ENCODE data around the gene ATP5F1D. TPM values are rescaled to one million over a fixed set of nuclear protein-coding genes. Genes with fewer than 3 reads are reported as not detected.

The ATP5F1D gene
- polyA plus RNA-seq, 4 donors = 126 to 823 (median 492) TPM

- peaks cover 0 to 21% (median 0%) of the 10 kb centered on the region in 3 donors for H3K36me3 ChIP-seq (ENCODE audit: control insufficient read depth in 3 of 3, insufficient read depth in 2 of 3, low read depth in 1 of 3, low read length in 3 of 3)
- peaks cover 5 to 23% (median 6%) of the 10 kb centered on the region in 3 donors for H3K27me3 ChIP-seq (ENCODE audit: control insufficient read depth in 3 of 3, insufficient read depth in 3 of 3, low read length in 3 of 3)
- H3K9me3 ChIP-seq (ENCODE audit: control insufficient read depth in 2 of 2, insufficient read depth in 1 of 2, low read depth in 1 of 2, low read length in 1 of 2) = no peaks in the 10 kb centered on the region
- H3K27ac ChIP-seq (ENCODE audit: low read depth in 1 of 3, low read length in 2 of 3) = peak overlapping the region in 1 of 3 donors; percentile 34
- peaks cover 3 to 39% (median 3%) of the 10 kb centered on the region in 3 donors for H3K4me1 ChIP-seq (ENCODE audit: control insufficient read depth in 3 of 3, insufficient read depth in 2 of 3, low read depth in 1 of 3, low read length in 2 of 3)
- FAIRE-seq = no peak
- WGBS, 3 donors = 36 to 56% (median 43%) methylated on average over 32 to 34 of the region's 34 CpGs
- peak overlapping the region in 2 of 3 donors; percentile 36 to 60 for H3K4me3 ChIP-seq (ENCODE audit: low read depth in 1 of 3, low read length in 3 of 3)
- no peak for DNase-seq
Observed at GRCh38 chr19:1238369-1239303, 2.9 kb upstream of the ATP5F1D start.

GRCh38 chr19:1239420-1239795, 2.1 kb upstream of the ATP5F1D start:
- Histone ChIP-seq H3K27ac (ENCODE audit: low read depth in 1 of 3, low read length in 2 of 3) (peak overlapping the region in 2 of 3 donors; percentile 57 to 78), H3K4me1 (ENCODE audit: control insufficient read depth in 3 of 3, insufficient read depth in 2 of 3, low read depth in 1 of 3, low read length in 2 of 3) (peaks cover 3 to 47% (median 3%) of the 10 kb centered on the region in 3 donors)
- 55 to 75% (median 68%) methylated on average over 11 of the region's 11 CpGs for WGBS, 3 donors

GRCh38 chr19:1239796-1240737, 1.5 kb upstream of the ATP5F1D start:
- Histone ChIP-seq H3K4me1 (ENCODE audit: control insufficient read depth in 3 of 3, insufficient read depth in 2 of 3, low read depth in 1 of 3, low read length in 2 of 3) (peaks cover 3 to 54% (median 3%) of the 10 kb centered on the region in 3 donors), H3K9me3 (ENCODE audit: control insufficient read depth in 2 of 2, insufficient read depth in 1 of 2, low read depth in 1 of 2, low read length in 1 of 2) (no peaks in the 10 kb centered on the region), H3K27me3 (ENCODE audit: control insufficient read depth in 3 of 3, insufficient read depth in 3 of 3, low read length in 3 of 3) (peaks cover 5 to 23% (median 6%) of the 10 kb centered on the region in 3 donors), H3K36me3 (ENCODE audit: control insufficient read depth in 3 of 3, insufficient read depth in 2 of 3, low read depth in 1 of 3, low read length in 3 of 3) (peaks cover 0 to 27% (median 0%) of the 10 kb centered on the region in 3 donors), H3K27ac (ENCODE audit: low read depth in 1 of 3, low read length in 2 of 3) (peak overlapping the region in 2 of 3 donors; percentile 57 to 78), H3K4me3 (ENCODE audit: low read depth in 1 of 3, low read length in 3 of 3) (peak overlapping the region in 2 of 3 donors; percentile 18 to 39)
- WGBS, 3 donors = 7 to 11% (median 10%) methylated on average over 46 to 84 of the region's 84 CpGs
- FAIRE-seq (no peak), DNase-seq (peak; percentile 73 to 94)

More at GRCh38 chr19:1239420-1239795, 2.1 kb upstream of the ATP5F1D start:
- H3K27me3 ChIP-seq (ENCODE audit: control insufficient read depth in 3 of 3, insufficient read depth in 3 of 3, low read length in 3 of 3) = peaks cover 5 to 23% (median 6%) of the 10 kb centered on the region in 3 donors
- H3K36me3 ChIP-seq (ENCODE audit: control insufficient read depth in 3 of 3, insufficient read depth in 2 of 3, low read depth in 1 of 3, low read length in 3 of 3) = peaks cover 0 to 21% (median 0%) of the 10 kb centered on the region in 3 donors
- no peak overlapping the region for H3K4me3 ChIP-seq (ENCODE audit: low read depth in 1 of 3, low read length in 3 of 3)
- FAIRE-seq = no peak
- DNase-seq = no peak
- H3K9me3 ChIP-seq (ENCODE audit: control insufficient read depth in 2 of 2, insufficient read depth in 1 of 2, low read depth in 1 of 2, low read length in 1 of 2) = no peaks in the 10 kb centered on the region

- Histone ChIP-seq H3K9me3 (ENCODE audit: control insufficient read depth in 2 of 2, insufficient read depth in 1 of 2, low read depth in 1 of 2, low read length in 1 of 2) (no peaks in the 10 kb centered on the region), H3K4me1 (ENCODE audit: control insufficient read depth in 3 of 3, insufficient read depth in 2 of 3, low read depth in 1 of 3, low read length in 2 of 3) (peaks cover 3 to 62% (median 3%) of the 10 kb centered on the region in 3 donors), H3K27ac (ENCODE audit: low read depth in 1 of 3, low read length in 2 of 3) (no peak overlapping the region), H3K36me3 (ENCODE audit: control insufficient read depth in 3 of 3, insufficient read depth in 2 of 3, low read depth in 1 of 3, low read length in 3 of 3) (peaks cover 0 to 32% (median 0%) of the 10 kb centered on the region in 3 donors), H3K27me3 (ENCODE audit: control insufficient read depth in 3 of 3, insufficient read depth in 3 of 3, low read length in 3 of 3) (peaks cover 4 to 19% (median 6%) of the 10 kb centered on the region in 3 donors), H3K4me3 (ENCODE audit: low read depth in 1 of 3, low read length in 3 of 3) (peak overlapping the region in 2 of 3 donors; percentile 29 to 71)
- FAIRE-seq = no peak
- 32 to 52% (median 41%) methylated on average over 14 to 15 of the region's 15 CpGs for WGBS, 3 donors
- DNase-seq = no peak
Observed at GRCh38 chr19:1240925-1241324, 626 bp upstream of the ATP5F1D start.

GRCh38 chr19:1243768-1244692, 2.5 kb downstream of the ATP5F1D start:
- peak overlapping the region; percentile 86 to 97 (median 96) for H3K27ac ChIP-seq (ENCODE audit: low read depth in 1 of 3, low read length in 2 of 3)
- H3K4me1 ChIP-seq (ENCODE audit: control insufficient read depth in 3 of 3, insufficient read depth in 2 of 3, low read depth in 1 of 3, low read length in 2 of 3) = peaks cover 0 to 73% (median 3%) of the 10 kb centered on the region in 3 donors
- no peaks in the 10 kb centered on the region for H3K9me3 ChIP-seq (ENCODE audit: control insufficient read depth in 2 of 2, insufficient read depth in 1 of 2, low read depth in 1 of 2, low read length in 1 of 2)
- no peaks in the 10 kb centered on the region for H3K27me3 ChIP-seq (ENCODE audit: control insufficient read depth in 3 of 3, insufficient read depth in 3 of 3, low read length in 3 of 3)
- WGBS, 3 donors = 44 to 58% (median 54%) methylated on average over 23 to 33 of the region's 33 CpGs
- H3K36me3 ChIP-seq (ENCODE audit: control insufficient read depth in 3 of 3, insufficient read depth in 2 of 3, low read depth in 1 of 3, low read length in 3 of 3) = peaks cover 0 to 35% (median 0%) of the 10 kb centered on the region in 3 donors
- DNase-seq = peak; percentile 88 to 93
- H3K4me3 ChIP-seq (ENCODE audit: low read depth in 1 of 3, low read length in 3 of 3) = peak overlapping the region in 2 of 3 donors; percentile 32 to 39
- FAIRE-seq = no peak

GRCh38 chr19:1244693-1245451, 3.3 kb downstream of the ATP5F1D start:
- WGBS, 3 donors = 15 to 27% (median 19%) methylated on average over 24 to 31 of the region's 31 CpGs
- peaks cover 0 to 36% (median 0%) of the 10 kb centered on the region in 3 donors for H3K36me3 ChIP-seq (ENCODE audit: control insufficient read depth in 3 of 3, insufficient read depth in 2 of 3, low read depth in 1 of 3, low read length in 3 of 3)
- peaks cover 0 to 70% (median 3%) of the 10 kb centered on the region in 3 donors for H3K4me1 ChIP-seq (ENCODE audit: control insufficient read depth in 3 of 3, insufficient read depth in 2 of 3, low read depth in 1 of 3, low read length in 2 of 3)
- peak overlapping the region; percentile 86 to 97 (median 96) for H3K27ac ChIP-seq (ENCODE audit: low read depth in 1 of 3, low read length in 2 of 3)
- peak overlapping the region in 2 of 3 donors; percentile 32 to 39 for H3K4me3 ChIP-seq (ENCODE audit: low read depth in 1 of 3, low read length in 3 of 3)
- DNase-seq (peak; percentile 88 to 91), FAIRE-seq (no peak)
- H3K9me3 ChIP-seq (ENCODE audit: control insufficient read depth in 2 of 2, insufficient read depth in 1 of 2, low read depth in 1 of 2, low read length in 1 of 2) = no peaks in the 10 kb centered on the region
- H3K27me3 ChIP-seq (ENCODE audit: control insufficient read depth in 3 of 3, insufficient read depth in 3 of 3, low read length in 3 of 3) = no peaks in the 10 kb centered on the region
